ENCODE data around the gene SOX12.
"Not testable (repeated sequence)": the region's sequence is repeated elsewhere in the genome, so short reads cannot be mapped to it uniquely, and the experiment has no call there.

Gene SOX12

DNA sequence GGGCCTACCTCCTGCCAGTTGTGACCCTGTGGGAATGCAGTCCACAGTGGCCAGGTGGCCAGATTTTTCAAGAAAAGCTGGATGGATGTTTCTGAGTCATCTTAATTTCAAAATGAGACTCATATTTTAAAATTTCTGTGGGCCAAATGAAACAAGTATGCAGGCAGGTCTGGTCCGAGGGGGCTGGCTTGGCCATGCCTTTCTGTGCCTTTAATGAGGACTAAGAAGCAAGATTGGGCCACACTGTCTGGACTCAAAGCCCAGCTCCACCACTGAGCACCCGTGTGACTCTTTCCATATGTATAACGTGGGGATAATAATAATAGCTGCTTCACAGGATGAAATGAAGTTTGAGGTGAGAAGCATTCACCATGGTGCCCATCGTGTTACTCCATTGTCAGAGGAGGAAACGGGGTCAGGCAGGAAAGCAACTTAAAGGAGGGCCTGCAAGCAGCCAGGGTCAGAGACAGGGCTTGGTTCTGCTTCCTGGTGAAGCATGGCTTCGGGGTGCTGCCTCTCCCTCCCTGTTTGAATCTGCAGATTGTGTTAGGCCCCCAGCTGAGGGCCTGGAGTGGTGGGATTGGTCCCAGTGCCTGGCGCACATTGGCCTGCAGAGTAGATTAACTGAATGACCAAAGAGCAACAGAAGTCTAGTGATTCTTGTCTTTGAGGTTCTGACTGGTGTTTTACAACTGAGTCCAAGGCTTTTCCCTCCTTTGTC is 3.8 kb downstream of the SOX12 start:
- DNase-seq (ENCODE audit: low read depth), result no peak

DNA sequence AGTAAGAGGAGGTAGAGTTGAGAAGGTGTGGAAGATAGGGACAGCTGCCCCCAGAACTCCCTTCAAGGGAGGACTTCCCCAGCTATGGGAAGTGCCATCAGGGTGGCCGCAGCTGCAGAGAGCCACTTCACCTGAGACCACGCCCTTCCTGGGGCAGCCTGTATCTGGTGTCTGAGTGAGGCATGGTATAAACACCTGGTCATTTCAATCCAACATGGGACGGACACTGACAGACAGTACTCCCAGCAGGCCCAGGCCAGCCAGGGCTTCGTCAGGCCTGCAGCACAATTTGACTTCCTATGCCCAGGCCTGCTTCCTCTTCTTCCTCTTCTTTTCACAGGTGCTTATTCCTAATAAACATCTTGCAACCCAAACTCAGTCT is 4.5 kb downstream of the SOX12 start:
- DNase-seq (ENCODE audit: low read depth), result no peak

DNA sequence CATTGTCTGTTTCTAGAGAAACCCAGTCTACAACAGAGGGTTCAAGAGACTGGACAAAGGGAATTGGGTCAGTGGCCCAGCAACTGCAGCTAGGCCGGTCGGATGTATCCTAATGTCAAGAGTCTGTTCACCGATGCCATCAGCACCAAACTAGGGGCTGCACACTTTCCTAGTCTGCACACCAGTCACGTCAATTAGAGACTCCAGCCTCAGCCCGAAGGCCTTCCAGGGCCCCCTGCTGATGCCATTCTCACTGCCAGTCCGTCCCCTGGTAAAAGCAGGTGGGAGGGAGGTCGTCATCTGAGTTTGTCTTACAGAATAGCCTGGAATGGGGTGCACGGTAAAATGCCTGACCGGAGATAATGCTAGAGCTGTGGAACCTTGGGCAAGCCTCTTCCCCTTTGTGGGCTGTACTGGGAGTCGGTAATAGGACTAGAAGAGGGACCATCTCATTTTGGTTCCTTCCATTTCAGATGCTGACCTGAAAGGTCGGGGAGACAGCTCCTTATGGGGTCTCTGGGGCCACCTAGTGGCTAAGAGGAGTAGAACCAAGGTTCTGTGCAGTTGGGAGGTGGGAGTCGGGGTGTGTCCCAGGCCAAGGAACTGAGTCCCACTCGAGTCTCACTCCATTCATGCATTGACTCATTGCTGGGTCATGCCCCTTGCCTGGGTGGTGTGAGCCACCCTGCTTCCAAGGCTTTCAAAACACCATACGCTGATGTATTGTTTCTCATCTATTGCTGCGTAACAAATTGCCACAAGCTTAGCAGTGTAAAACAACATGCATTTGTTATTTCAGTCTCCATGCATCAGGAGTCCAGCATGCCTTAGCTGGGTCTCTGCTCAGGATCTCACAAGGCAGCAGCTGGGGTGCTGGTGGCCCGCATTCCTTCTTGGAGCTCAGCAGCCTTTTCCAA is 5.1 kb downstream of the SOX12 start:
- DNase-seq (ENCODE audit: low read depth), result peak; percentile 34

DNA sequence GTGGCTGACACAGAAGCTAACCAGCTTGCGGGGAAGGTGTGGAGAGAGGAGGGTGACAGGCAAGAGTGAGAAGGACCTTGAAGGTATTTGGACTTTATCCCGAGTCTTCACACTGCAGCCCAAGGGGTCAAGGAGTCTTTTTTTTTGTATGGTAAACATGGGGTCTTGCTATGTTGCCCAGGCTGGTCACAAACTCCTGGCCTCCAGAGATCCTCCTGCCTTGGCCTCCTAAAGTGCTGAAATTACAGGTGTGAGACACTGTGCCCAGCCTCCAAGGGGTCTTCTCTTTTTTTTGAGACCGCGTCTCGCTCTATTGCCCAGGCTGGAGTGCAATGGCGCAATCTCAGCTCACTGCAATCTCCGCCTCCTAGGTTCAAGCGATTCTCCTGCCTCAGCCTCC is 9.2 kb downstream of the SOX12 start:
- no peak for DNase-seq (ENCODE audit: low read depth)

DNA sequence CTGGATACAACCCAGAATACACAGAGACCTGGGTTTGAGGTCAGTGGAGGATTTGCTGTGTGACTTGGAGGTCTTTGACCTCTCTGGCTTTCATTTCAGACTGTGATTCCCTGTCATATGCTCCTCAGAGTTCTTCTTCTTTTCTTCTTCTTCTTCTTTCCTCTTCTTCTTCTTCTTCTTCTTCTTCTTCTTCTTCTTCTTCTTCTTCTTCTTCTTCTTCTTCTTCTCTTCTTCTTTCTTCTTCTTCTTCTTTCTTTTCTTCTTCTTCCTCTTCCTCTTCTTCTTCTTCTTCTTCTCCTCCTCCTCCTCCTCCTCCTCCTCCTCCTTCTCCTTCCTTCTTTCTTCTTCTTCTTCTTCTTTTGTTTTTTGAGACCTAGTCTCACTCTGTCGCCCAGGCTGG is 10.7 kb downstream of the SOX12 start:
- DNase-seq (ENCODE audit: low read depth), result not testable (repeated sequence)

DNA sequence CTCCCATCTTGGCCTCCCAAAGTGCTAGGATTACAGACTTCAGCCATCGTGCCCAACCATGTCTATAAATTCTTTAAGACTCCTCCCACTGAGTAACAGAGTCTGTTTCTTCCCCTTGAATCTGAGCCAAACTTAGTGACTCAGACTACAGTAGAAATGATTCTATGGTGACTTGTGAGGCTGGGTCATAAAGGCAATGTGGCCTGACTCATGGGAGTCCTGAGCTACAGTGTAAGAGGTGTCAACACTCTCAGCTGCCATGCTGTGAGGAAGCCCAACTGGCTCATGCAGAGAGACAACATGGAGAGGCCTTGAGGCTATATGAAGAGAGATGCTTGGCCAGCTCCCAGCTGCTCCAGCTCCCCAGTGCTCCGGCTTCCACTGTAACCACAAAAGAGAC is 16.3 kb downstream of the SOX12 start:
- DNase-seq (ENCODE audit: low read depth), result no peak

DNA sequence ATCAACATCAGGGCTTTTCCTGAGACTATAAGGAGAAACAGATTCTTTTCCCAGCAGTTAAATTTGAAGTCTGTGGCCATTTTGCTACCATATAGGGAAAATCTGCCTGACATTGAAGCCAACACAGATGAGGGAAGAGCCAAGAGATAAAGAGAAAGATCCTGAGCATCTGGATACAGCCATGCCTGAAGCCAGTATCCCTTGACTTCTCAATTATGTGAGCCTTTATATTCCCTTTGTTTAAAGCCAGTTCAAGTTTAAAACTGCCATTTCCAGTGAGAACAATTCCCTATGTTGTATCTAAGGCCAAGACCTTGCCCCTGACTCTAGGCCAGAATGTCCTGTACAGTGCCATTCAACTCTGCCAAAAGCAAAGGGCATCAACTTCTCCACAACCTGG is 17.8 kb downstream of the SOX12 start:
- DNase-seq (ENCODE audit: low read depth), result no peak

DNA sequence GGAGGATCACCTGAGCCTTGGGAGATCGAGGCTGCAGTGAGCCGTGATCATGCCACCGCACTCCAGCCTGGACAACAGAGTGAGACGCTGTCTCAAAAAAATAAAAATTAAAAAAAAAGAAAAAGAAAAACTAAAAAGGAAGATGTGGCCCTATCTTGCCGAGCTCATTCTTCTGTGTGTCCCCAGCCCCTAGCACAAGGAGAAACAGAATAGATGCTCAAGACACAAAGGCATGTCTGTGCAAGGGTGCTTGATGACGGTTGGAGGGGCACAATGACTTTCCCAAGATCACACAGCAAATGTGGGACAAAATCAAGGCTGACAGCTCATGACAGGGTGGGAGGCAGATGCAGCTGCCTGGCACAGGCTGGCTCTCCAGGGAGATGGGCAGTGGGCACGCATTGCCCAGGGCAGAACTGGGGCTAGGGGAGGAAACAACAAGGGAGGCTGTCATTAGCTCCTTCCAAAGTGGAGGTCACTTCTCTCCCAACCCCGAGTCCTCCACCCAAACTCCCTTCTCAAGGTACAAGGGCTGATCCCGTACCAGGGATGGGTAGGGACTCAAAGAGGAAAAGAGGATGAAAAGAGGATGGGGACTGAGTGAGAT is 20.8 kb downstream of the SOX12 start:
- DNase-seq (ENCODE audit: low read depth), result no peak

DNA sequence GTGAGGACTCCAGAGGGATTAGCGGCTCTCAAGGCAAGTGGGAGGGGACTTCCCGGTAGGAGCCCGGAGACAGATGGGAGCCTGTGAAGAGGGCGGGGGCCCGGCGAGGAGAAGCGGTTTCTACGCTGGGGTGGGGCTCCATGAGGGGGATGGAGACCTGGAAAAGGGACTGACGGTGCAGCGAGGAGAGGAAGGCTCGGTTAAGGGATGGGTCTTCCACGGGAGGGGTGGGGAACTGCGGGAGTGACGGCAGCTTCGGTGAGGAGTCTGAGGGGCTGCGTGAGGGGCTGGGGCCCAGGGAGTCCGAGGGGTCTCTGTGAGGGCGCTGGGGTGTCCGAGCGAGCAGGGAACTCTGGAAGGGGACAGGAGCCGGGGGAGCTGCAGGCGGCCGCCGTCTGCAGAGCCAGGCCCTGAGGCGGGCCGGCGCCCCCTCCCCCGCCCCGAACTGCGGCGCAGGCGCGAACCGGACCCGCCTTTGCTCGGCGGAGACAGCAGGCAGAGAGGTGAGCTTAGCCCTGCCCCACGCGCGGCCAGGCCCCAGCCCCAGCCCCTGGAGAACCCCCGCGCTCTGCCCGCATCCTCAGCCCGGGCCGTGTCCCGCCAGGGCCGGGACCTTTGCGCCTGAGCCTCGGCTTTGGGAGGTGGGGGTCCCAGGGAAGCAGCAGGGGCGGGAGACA is 21.4 kb downstream of the SOX12 start, which contains the start of gene NRSN2:
Gene NRSN2, plus strand, starts transcription at position 472 of the 677 bp plus-strand sequence. CDS start 2,533 bp downstream, outside the sequence.
- no peak for DNase-seq (ENCODE audit: low read depth)

DNA sequence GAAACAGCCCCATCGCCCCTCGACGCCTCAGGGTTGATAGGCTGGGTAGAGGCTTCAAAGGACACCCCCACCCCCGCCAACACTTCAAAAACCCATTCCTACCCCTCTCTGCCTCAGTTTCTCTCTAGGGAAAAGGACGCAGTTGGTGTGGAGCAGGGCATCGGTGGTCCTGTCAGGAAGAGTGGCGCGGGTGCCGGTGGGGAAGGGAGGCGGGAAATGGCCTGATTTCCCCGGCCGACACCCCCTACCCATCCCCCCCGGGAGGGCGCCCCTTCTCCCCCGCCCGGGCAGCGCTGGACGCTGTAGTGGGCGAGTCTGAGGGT is 21.9 kb downstream of the SOX12 start:
- no peak for DNase-seq (ENCODE audit: low read depth)

DNA sequence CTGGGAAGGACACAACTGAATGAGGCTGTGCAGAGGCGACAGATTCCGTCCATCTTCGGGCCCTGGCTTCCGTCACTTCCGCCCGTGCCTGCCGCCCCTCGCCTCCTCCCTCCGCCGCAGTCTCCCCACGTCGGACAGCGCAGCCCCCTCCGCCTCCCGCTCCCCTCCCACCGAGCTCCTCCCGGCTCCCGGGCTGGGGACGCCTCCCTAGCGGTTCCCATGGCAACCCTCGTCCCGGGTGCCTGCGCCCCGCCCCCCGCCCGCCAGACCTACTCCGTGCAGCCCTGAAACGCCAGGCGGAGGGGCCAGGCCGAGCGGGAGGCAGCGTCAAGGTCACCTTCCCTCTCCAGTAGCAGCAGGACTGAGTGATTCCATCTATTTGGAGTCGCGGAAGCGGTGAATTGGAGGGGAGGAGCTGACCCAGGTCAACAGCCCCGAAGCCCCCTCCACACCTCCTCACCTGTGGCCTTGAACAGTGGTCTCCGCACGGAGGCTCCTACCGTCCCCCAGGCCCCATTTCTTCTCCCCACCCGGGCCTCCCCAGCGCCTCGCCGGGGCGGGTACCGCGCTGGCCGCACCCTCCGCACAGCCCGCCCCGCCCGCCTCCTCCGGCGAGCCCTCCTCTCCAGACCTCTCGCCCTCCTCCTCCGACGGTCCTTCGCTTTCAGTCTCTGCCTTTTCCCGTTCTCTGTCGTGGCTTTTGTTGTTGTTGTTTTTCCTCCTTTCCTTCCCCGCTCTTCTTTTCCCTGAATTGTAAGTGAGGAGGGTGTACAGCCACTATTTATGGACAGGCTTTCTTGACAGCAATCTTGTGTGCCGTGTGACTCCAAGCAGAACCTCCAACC is 22.5 kb downstream of the SOX12 start:
- DNase-seq (ENCODE audit: low read depth), result peak; percentile 45

DNA sequence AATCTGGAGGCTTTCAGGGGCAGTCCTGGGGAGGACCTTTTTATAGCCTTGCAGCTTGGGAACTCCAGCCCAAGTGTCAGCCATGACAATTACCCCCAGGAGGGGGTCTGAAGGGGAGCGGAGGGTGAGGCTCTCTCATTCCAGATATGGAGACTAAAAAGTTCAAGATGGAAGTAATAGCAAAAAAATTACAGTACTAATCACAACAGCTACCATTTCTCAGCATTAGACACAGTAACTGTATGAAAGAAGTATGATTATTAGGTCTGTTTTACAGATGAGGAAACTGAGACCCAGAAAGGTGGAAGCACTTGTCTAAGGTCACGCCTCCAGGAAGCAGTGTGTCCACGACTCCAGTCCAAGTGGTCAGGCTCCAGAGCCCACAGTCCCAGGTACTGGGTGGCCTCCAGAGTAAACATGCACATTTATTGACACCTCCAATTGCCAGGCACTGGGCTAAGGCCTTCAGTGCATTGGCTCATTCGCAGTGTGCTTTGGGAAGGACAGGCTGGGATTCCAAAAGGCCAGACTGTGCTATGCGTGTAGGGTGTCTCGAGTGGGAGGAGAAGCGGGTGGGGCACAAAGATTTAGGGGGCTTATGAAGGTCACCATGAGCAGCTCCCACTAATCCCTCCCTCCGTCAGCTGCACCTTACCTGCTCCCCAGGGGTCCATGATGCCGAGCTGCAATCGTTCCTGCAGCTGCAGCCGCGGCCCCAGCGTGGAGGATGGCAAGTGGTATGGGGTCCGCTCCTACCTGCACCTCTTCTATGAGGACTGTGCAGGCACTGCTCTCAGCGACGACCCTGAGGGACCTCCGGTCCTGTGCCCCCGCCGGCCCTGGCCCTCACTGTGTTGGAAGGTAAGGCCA is 23.9 kb downstream of the SOX12 start:
- no peak for DNase-seq (ENCODE audit: low read depth)

DNA sequence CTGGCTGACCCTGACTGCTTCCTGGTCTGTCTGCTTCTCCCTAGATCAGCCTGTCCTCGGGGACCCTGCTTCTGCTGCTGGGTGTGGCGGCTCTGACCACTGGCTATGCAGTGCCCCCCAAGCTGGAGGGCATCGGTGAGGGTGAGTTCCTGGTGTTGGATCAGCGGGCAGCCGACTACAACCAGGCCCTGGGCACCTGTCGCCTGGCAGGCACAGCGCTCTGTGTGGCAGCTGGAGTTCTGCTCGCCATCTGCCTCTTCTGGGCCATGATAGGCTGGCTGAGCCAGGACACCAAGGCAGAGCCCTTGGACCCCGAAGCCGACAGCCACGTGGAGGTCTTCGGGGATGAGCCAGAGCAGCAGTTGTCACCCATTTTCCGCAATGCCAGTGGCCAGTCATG is 27.8 kb downstream of the SOX12 start:
- DNase-seq (ENCODE audit: low read depth), result no peak

DNA sequence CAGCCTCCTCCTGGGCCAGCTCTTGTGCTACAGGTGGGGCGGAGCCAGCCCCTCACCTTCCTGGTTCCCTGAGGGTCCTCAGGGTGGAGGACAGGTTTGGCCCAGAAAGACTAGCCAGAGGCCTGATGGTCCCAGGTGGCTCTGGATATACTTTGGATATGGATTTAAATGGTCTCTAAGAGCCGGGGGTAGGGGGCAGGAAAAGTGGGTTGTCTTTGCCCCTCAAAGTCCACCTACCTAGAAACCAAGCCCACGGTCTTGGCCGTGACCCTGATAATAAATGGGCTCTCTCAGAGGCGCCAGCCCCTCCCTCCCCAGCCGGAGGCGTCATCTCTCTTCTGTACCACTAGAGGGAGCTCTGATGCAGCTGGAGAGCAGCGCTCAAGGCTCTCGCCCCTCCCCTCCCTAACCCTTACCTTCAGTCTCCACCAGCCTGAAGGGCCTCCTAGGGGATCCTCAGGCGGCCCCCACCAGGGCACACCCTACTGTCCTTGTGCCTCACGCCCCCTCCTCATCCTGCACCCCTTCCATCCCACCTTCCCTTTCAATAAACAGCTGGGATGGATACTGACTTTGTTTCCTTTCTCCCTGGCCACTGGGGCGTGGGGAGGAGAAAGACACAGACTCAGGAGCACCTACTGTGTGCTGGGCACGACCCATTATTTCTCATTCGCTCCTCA is 29.1 kb downstream of the SOX12 start:
- DNase-seq (ENCODE audit: low read depth), result peak; percentile 58

DNA sequence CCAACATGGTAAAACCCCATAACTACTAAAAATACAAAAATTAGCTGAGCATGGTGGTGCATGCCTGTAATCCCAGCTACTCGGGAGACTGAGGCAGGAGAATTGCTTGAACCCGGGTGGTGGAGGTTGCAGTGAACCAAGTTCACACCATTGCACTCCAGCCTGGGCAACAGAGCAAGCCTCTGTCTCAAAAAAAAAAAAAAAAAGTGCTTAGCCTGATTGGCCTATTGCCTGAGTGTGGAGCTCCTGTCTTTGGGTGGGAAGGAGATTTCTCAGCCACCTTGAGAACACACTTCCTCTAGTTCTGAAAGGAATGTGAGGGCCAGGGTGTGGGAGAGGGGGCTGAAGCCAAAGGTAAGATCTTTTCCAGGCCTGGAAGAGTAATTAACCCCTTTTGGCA is 30.8 kb downstream of the SOX12 start:
- DNase-seq (ENCODE audit: low read depth), result not testable (repeated sequence)

DNA sequence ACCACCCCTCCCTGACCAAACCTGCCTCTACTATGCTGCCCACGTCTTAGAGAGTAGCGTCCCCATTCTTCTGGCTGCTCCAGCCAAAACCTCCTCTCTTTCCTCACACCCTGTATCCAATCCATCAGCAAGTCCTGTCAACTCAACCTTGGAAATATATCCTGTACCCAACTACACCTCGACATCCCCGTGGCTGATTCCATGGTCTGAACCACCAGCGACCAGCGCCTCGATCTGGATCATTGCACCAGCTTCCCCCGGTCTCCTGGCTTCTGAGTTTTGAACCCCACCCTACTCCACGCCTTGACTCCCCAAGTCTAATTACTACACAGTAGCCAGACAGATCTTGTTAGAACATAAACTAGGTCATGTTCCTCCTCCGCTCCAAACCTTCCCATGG is 31.4 kb downstream of the SOX12 start:
- no peak for DNase-seq (ENCODE audit: low read depth)

DNA sequence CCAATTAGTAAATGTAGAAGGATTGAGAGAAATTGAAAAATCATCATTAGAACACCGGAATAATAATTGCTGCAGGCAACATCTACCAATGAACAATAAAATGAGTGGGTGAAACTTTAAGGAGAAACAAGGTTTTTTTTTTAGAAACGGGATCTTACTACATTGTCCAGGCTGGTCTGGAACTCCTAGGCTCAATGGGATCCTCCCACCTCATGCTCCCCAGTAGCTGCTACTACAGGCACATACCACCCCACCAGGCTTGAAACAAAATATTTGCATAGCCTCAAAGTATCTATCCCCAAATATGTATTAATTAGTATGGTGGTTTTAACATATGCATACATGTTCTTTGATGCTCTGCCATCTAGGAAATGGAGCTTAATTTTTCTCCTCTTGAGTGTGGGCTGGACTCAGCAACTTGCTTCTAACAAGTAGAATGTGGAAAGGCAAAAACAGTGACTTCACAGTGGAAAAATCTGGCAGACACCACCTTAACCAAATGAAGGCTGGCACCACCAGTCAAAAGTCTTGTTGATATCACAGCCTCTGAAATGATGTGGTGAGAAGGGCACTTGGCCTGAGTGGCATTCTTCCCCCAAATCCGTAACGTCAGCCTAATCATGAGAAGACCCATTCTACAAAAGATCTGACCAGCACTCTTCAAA is 33.7 kb downstream of the SOX12 start:
- no peak for DNase-seq (ENCODE audit: low read depth)

DNA sequence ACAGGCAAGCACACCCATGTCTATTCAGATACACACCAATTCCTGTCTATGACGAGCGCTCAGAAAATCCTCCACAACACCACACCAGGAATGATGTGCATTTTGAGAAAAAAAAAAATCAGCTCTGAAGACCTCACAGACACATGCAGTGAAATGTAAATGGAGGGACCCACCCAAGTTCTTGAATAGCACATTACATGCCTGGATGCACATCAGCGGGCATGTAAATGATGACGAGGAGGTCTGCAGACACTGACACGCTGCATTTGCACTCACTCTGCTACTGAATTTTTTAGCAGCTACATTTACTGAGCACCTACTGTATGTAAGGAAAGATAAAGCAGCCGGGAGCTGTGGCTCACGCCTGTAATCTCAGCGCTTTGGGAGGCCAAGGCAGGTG is 36.2 kb downstream of the SOX12 start:
- DNase-seq (ENCODE audit: low read depth), result no peak

All from stimulated activated CD8-positive, alpha-beta memory T cell treated with anti-CD3 and anti-CD28 coated beads, Interleukin-12 subunit alpha, Interleukin-12 subunit beta, amount 100 ng/mL, for 4 hours (primary cell).